ENCODE measurements around the gene ST6GALNAC3.

Gene ST6GALNAC3

GRCh38 chr1:76129731-76130130 is 55.2 kb downstream of the ST6GALNAC3 start:
- no peaks in the 10 kb centered on the region for H4K20me1 ChIP-seq (ENCODE audit: control insufficient read depth, insufficient read depth, low read depth, low read length)
- no peaks in the 10 kb centered on the region for H3K4me1 ChIP-seq (ENCODE audit: control insufficient read depth, low read length)
- H3K27ac ChIP-seq (ENCODE audit: low read depth, low read length): no peak overlapping the region
- no peak overlapping the region for H3K4me2 ChIP-seq (ENCODE audit: low read length)
- TF ChIP-seq EZH2phosphoT487 (IDR thresholded peaks at IDR 0.05; ENCODE audit: borderline replicate concordance, low read length): no peak
- TF ChIP-seq, protein P1, sequence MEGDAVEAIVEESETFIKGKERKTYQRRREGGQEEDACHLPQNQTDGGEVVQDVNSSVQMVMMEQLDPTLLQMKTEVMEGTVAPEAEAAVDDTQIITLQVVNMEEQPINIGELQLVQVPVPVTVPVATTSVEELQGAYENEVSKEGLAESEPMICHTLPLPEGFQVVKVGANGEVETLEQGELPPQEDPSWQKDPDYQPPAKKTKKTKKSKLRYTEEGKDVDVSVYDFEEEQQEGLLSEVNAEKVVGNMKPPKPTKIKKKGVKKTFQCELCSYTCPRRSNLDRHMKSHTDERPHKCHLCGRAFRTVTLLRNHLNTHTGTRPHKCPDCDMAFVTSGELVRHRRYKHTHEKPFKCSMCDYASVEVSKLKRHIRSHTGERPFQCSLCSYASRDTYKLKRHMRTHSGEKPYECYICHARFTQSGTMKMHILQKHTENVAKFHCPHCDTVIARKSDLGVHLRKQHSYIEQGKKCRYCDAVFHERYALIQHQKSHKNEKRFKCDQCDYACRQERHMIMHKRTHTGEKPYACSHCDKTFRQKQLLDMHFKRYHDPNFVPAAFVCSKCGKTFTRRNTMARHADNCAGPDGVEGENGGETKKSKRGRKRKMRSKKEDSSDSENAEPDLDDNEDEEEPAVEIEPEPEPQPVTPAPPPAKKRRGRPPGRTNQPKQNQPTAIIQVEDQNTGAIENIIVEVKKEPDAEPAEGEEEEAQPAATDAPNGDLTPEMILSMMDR (IDR thresholded peaks at IDR 0.05; ENCODE audit: low read depth, low read length, poor library complexity, severe bottlenecking): no peak
- no peaks in the 10 kb centered on the region for H3K9me3 ChIP-seq (ENCODE audit: control insufficient read depth, insufficient read depth, low read length)
- H3K27me3 ChIP-seq (ENCODE audit: control insufficient read depth, low read length): no peaks in the 10 kb centered on the region
- no peaks in the 10 kb centered on the region for H3K9me2 ChIP-seq (replicated peaks; ENCODE audit: control insufficient read depth, low read length)
- no peaks in the 10 kb centered on the region for H3K36me3 ChIP-seq (ENCODE audit: control insufficient read depth, low read length)
- no peaks in the 10 kb centered on the region for H3F3A ChIP-seq (ENCODE audit: control insufficient read depth, insufficient read depth)
- H3K79me2 ChIP-seq (ENCODE audit: control insufficient read depth, low read length): no peaks in the 10 kb centered on the region
- no peak overlapping the region for H3K4me3 ChIP-seq (ENCODE audit: low read length)

DNA sequence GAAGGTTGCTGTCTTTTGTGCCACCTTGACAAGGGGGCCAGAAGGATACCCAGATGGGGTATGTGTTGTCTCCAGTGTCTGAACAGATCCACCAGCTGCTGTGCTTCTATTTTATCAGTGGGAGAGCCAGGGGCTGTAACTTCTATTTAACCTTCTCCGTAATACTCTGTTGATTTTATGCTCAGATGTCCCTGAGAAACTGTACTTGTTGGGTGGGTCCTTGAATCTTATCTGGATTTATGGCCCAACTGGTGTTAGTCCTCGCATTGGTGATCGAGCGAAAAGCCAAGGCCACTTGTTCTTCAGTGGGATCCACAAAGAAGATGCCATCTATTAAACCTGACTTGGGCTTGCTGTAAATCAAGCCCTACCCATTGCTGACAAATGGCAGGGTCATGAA is 56.4 kb downstream of the ST6GALNAC3 start:
- Histone ChIP-seq H3K4me1 (ENCODE audit: control insufficient read depth, low read length) (no peaks in the 10 kb centered on the region), H3K27me3 (ENCODE audit: control insufficient read depth, low read length) (no peaks in the 10 kb centered on the region), H3K4me3 (ENCODE audit: low read length) (no peak overlapping the region), H3K36me3 (ENCODE audit: control insufficient read depth, low read length) (no peaks in the 10 kb centered on the region), H3F3A (ENCODE audit: control insufficient read depth, insufficient read depth) (no peaks in the 10 kb centered on the region), H4K20me1 (ENCODE audit: control insufficient read depth, insufficient read depth, low read depth, low read length) (no peaks in the 10 kb centered on the region), H3K4me2 (ENCODE audit: low read length) (no peak overlapping the region), H3K79me2 (ENCODE audit: control insufficient read depth, low read length) (no peaks in the 10 kb centered on the region), H3K9me2 (replicated peaks; ENCODE audit: control insufficient read depth, low read length) (no peaks in the 10 kb centered on the region), H3K9me3 (ENCODE audit: control insufficient read depth, insufficient read depth, low read length) (no peaks in the 10 kb centered on the region), H3K27ac (ENCODE audit: low read depth, low read length) (no peak overlapping the region)
- TF ChIP-seq, protein P1 (IDR thresholded peaks at IDR 0.05; ENCODE audit: low read depth, low read length, poor library complexity, severe bottlenecking): no peak
- TF ChIP-seq EZH2phosphoT487 (IDR thresholded peaks at IDR 0.05; ENCODE audit: borderline replicate concordance, low read length): no peak

DNA sequence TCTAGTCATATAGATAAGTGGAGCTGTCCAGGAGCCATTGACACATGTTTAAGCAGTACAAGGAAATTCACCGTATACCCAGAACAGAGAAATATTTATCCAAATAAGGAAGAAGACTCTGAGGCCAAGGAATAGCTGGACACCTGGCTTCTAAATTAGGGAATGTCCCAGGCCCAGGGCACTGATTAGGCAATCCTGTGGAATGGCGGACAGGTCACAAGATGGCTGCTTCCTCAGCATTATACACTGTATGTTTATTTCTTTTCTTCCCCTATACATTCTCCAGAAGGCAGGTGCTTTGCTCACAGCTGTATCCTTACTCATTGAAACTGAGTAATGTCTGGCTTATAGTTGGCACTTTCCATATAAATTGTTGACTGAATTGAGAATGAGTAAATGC is 59.4 kb downstream of the ST6GALNAC3 start:
- Histone ChIP-seq H3K4me2 (ENCODE audit: low read length) (no peak overlapping the region), H4K20me1 (ENCODE audit: control insufficient read depth, insufficient read depth, low read depth, low read length) (no peaks in the 10 kb centered on the region), H3F3A (ENCODE audit: control insufficient read depth, insufficient read depth) (no peaks in the 10 kb centered on the region), H3K9me3 (ENCODE audit: control insufficient read depth, insufficient read depth, low read length) (no peaks in the 10 kb centered on the region), H3K36me3 (ENCODE audit: control insufficient read depth, low read length) (no peaks in the 10 kb centered on the region), H3K4me3 (ENCODE audit: low read length) (no peak overlapping the region), H3K9me2 (replicated peaks; ENCODE audit: control insufficient read depth, low read length) (no peaks in the 10 kb centered on the region), H3K27ac (ENCODE audit: low read depth, low read length) (no peak overlapping the region), H3K79me2 (ENCODE audit: control insufficient read depth, low read length) (no peaks in the 10 kb centered on the region), H3K27me3 (ENCODE audit: control insufficient read depth, low read length) (no peaks in the 10 kb centered on the region), H3K4me1 (ENCODE audit: control insufficient read depth, low read length) (no peaks in the 10 kb centered on the region)
- no peak for TF ChIP-seq EZH2phosphoT487 (IDR thresholded peaks at IDR 0.05; ENCODE audit: borderline replicate concordance, low read length)
- TF ChIP-seq, protein P1 (IDR thresholded peaks at IDR 0.05; ENCODE audit: low read depth, low read length, poor library complexity, severe bottlenecking): no peak

DNA sequence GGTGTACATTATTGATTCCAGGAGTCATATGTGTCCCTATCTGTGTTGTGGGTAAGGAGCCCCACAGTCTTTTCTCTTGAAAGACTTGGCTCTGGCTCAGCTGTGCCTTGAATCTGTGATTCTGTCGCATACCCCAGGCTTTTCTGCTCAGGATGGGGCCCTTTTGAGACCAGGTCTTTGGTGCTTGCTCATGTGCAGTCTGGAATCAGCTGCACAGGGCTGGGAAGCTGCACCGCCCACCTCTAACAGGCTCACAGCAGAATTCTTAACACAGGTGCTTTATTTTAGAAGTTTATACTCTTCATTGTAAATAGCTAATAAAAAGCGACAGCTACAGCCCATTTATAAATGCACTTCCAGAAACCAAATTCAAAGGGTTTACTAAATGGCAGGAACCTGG is 61.3 kb downstream of the ST6GALNAC3 start:
- Histone ChIP-seq H3K4me1 (ENCODE audit: control insufficient read depth, low read length) (no peaks in the 10 kb centered on the region), H4K20me1 (ENCODE audit: control insufficient read depth, insufficient read depth, low read depth, low read length) (no peaks in the 10 kb centered on the region), H3K9me2 (replicated peaks; ENCODE audit: control insufficient read depth, low read length) (no peaks in the 10 kb centered on the region), H3F3A (ENCODE audit: control insufficient read depth, insufficient read depth) (no peaks in the 10 kb centered on the region), H3K36me3 (ENCODE audit: control insufficient read depth, low read length) (no peaks in the 10 kb centered on the region), H3K27ac (ENCODE audit: low read depth, low read length) (no peak overlapping the region), H3K79me2 (ENCODE audit: control insufficient read depth, low read length) (no peaks in the 10 kb centered on the region), H3K27me3 (ENCODE audit: control insufficient read depth, low read length) (no peaks in the 10 kb centered on the region), H3K4me3 (ENCODE audit: low read length) (no peak overlapping the region), H3K4me2 (ENCODE audit: low read length) (no peak overlapping the region), H3K9me3 (ENCODE audit: control insufficient read depth, insufficient read depth, low read length) (no peaks in the 10 kb centered on the region)
- TF ChIP-seq EZH2phosphoT487 (IDR thresholded peaks at IDR 0.05; ENCODE audit: borderline replicate concordance, low read length): no peak
- TF ChIP-seq, protein P1 (IDR thresholded peaks at IDR 0.05; ENCODE audit: low read depth, low read length, poor library complexity, severe bottlenecking): no peak
